ELR (cell line): ENCODE measurements around the gene IL22RA1.
A peak's percentile ranks its signal among the peaks of the same experiment; 100 is the strongest.

ENCODE experiments used
- DNase-seq: peaks from one replicate; pipeline ENCODE4 v3.0.0-alpha.2; 2015; ENCODE audit warnings: low read depth

Gene IL22RA1

DNA sequence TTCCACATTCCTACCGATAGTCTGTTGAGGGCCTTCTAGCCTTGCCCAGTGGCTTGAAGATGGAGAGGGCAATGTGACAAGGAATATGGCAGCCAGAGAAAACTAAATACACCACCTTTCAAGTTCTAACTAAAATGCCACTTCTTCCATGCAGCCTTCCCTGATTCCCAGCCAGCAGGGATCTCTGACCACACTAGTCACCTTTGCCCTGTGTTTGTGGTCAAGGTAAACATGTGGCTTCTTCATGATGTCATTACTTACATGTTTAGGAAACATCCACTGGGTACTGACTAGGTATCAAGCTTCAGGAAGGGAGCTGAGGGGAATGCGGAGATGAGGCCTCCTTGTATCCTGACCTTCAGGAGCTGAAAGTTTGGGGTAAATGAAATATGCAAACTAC, 22.6 kb upstream of the IL22RA1 start:
- DNase-seq = no peak

DNA sequence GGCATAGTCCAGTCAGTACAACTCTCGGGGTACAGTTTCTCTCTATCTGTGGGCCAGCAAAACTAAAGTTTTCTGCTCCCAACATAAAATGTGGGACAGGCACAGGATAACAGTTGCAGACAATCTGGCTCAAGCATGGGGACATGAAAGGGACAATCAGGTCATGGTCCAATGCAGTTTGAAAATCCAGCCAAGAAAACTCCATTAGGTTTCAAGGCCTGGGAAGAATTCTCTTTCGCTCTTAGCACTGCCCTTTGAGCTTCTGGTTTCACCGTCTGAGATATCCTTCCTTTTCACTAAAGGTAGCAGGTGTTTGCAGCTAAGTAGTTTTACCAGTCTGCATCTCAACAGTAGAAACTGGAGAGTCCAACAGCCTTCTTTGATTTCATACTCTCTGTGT, 21.1 kb upstream of the IL22RA1 start:
- DNase-seq = no peak

DNA sequence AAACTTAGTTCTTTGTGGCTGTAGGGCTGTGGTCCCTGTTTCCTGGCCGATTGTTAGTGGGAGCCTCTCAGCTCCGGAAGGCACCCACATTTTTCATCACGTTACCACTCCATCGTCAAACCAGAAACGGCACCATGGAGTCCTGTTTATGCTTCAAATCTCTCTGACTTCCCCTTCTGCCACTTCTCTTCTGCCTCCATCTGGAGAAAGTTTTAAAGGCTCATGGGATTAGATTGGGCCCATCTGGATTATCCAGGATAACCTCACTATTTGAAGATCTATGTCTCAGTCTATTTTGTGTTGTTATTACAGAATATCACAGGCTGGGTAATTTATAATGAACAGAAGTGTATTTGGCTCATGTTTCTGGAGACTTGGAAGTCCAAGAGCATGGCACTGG, 19.3 kb upstream of the IL22RA1 start:
- DNase-seq = no peak

GRCh38 chr1:24161270-24161669, 18.3 kb upstream of the IL22RA1 start:
- DNase-seq = no peak

DNA sequence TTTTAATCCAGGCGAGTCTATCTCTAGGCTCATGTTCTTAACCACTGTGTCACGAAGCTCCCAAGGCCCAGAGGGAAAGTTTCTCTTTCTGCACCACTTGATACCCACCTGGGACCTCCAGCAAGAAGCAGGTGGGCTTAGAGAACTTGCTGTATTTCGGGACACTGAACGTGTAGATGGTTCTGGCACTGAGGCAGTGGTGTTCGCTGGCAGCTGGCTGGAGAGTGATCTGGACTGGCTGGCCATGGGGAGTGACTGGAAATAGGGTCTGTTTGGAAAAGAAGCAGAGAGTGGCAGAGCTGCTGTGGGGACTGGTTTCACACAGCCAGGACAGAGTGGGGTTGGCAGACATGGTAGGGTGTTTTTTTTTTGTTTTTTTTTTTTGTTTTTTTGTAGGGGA, 16.4 kb upstream of the IL22RA1 start:
- no peak for DNase-seq

DNA sequence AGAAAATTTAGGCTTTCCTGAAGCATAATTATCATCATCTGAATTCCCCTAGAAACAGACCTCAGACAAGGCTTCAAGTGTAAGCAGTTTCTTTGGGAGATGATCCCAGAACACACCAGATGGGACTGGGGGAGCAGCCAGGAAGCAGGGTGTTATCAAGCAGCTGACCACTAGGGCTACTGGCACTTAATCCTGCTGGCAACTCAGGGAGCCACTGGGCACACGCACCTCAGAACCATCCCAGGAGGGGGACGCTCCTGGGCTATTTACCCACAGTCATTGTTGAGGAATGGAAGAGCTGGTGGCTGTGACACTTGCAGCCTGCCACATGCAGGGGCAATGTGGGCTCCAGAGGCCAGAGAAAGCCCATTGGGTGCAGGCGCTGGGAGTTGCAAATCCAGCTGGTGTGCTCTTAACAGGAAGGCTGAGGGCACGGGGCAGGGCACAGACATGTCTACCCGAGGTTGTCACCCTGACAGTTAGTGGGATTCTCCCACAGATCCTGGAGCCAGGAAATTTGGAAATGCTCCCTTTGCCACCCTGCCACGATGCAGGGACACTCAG, 15.1 kb upstream of the IL22RA1 start:
- DNase-seq = peak; percentile 43

DNA sequence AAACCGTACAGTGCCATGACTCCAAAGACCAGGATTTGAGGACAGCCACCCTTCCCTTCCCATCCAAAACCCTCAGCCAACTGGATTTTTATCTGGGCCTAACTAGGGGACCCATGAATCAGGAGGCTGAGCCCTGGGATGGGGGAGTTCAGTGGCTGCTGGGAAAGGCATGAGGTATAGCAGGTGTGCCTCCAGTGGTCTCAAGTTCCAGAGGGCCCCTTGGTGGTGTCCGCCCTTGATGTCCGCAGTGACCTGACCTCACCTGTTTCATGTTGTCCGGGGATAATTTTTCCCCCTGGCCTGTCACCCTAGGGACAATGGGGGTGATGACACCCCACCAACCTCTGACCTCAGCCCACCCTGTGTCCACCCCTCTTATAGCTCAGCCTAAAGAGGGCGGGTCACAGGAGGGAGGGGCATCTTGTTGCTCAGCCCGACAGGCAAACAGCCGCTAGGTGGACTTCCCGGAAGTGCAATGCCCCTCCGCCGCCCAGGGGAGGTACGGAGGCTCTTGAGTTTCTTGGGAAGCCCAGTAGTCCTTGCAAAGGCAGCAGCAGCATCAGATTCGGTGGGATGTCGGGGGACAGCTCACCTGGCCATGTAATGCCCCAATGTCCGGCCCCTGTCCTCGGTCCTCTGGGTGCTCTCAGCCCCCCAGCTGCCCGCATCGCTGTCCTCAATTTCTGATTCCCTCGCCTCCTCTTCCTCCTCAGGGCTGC, 13.8 kb upstream of the IL22RA1 start:
- no peak for DNase-seq

GRCh38 chr1:24155011-24155782, 12.3 kb upstream of the IL22RA1 start:
- DNase-seq = peak; percentile 25

DNA sequence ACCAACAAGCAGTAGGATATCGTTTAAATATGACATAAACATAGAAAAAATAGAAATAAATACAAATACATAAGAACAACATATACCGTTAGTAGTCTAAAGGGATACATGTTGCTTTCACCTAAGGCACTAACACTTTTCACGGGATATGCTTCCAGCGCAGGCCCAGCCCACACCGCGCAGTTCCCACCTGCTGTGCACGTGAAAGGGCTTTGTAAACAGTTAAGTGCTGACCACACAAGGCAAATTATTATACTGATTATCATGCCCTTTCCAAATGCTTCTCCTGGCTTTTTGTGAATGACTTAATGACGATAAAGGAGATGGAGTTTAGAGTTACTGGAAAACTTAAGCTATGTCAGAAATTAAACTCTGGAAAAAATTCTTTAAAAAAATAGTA, 11.3 kb upstream of the IL22RA1 start:
- DNase-seq = no peak

- DNase-seq = no peak
These were observed 9.9 kb upstream of the IL22RA1 start for GRCh38 chr1:24152631-24153494.

DNA sequence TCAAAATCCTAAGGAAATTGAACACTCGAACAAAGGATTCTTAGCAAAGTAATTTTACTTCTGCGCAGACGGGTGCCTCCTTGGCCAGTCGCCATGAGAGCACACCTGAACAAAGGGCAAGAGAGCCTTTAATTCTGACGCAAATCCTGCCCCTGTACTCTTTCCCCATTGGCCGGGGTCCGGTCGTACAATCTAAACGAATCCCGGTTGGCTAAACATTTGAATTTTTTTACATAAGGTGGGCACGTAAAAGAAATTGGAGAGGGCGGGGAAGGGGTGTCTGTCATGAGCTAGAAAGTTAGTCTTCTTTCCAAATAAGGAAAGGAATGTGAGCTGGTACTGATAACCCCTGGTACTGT, 8.2 kb upstream of the IL22RA1 start:
- DNase-seq = no peak

- DNase-seq = peak; percentile 79
These were observed 7.6 kb upstream of the IL22RA1 start for GRCh38 chr1:24150234-24151174.

GRCh38 chr1:24149866-24150233, 6.9 kb upstream of the IL22RA1 start:
- DNase-seq = peak; percentile 88

DNA sequence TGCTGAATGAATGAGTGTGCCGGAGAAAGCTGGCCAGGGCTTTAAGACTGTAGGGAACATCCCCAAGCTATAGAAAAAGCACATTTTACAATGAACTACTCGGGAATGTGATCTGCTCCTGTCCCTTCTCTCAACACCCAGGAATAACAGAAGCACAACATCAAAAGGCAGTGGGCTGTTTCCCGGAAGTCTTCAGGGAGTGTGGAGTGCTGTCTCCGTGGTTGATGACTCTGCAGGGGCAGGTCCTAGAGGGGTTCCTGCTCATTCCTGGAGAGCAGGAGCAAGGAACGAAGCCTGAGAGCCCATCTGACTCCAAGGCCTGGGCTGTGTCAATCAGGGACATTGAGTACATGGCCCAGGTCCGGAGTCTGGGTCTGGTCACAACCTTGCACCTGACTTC, 4.9 kb upstream of the IL22RA1 start:
- DNase-seq = no peak

GRCh38 chr1:24147194-24147593, 4.3 kb upstream of the IL22RA1 start:
- DNase-seq = no peak

DNA sequence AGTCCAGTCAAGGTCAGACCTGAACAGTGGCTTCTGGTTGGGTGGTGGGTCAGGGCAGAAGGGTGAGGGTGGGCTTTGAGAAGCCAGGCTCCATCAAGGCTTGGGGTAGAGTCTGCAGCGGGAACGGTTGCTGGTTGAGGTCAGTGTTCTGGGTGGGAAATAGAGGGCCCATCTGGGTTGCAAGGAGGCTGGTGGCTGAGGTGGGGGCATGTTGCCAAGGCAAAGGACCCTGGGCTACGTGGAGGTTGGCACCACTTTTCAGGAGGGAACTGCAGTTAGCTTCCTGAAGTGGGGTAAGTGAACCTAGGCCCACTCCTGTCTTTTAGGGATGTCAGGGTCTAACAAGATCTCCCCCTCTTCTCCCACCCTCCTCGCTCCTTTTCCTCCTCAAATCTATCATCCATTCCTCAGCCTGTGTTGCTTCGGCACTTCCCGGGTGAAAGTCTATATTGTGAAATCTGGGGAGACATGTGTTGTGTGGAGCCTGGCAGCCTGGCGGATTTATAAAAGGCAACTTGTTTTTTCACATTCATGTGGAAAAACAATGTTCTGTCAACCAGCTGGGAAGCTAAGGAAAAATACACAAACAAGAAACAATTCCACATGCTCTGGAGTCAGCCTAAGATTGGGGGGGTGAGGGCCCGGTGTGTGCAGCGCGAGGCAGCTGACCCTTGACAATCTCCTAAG, 1.5 kb downstream of the IL22RA1 start:
- DNase-seq = no peak

DNA sequence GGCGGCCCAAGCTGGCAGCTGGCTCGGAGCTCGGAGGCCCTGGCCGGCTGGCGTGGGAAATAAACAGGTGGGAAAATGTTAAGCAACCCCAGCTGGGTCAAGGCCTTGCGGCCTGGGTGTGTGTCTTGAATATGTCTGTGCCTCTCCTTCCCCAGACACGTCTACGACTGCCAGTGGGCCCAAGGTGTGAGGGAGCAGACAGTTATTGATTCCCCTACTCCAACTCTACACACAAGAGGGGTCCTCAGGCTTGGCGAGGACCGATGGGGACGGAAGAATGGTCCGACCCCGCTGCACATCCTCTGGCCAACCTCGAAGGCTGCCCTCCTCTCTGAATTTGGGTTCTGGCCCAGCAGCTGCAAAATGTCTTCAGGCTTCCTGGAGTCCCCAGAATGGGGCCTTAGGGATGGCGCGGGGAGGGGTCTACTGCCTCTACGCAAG, 2.2 kb downstream of the IL22RA1 start:
- no peak for DNase-seq

GRCh38 chr1:24139841-24140425, 3.0 kb downstream of the IL22RA1 start:
- DNase-seq = no peak

GRCh38 chr1:24139222-24139489, 3.8 kb downstream of the IL22RA1 start:
- DNase-seq = no peak

GRCh38 chr1:24138476-24139221, 4.3 kb downstream of the IL22RA1 start:
- no peak for DNase-seq
